Heart left ventricle (tissue), 16 donors: ENCODE results near the gene RAD51B. TPM values are rescaled to one million over a fixed set of nuclear protein-coding genes. Genes with fewer than 3 reads are reported as not detected.

Source experiments
- ATAC-seq, 4 donors: fragments of 200-7000 bp; cut with Tn5 transposase; one replicate each; pipeline ENCODE4 v1.9.1; 2020 to 2022; ENCODE audit warnings: moderate library complexity in 4 of 4, mild to moderate bottlenecking in 3 of 4, moderate number of reproducible peaks in 1 of 4
- DNase-seq, 5 donors: peaks; one replicate each; pipeline ENCODE4 v3.0.0-alpha.2; 2020
- H3K27ac ChIP-seq, 12 donors: fragments of 200-600 bp; sonication (generic) in 4 of 12; one replicate each; pipeline versions ENCODE4 v1.5.0 to v1.8.0; 2016 to 2022; ENCODE audit warnings: mild to moderate bottlenecking in 2 of 12
- H3K27me3 ChIP-seq, 9 donors: fragments of 200-600 bp; sonication (generic) in 2 of 9; one replicate each; pipeline versions ENCODE4 v1.5.1 to v1.8.0; 2016 to 2022; ENCODE audit warnings: mild to moderate bottlenecking in 3 of 9
- H3K36me3 ChIP-seq, 9 donors: fragments of 200-600 bp; sonication (generic) in 2 of 9; one replicate each; pipeline versions ENCODE4 v1.5.0 to v1.8.0; 2018 to 2022; ENCODE audit warnings: mild to moderate bottlenecking in 2 of 9
- H3K4me1 ChIP-seq, 12 donors: fragments of 200-600 bp; sonication (generic) in 4 of 12; one replicate each; pipeline versions ENCODE4 v1.5.0 to v1.8.0; 2016 to 2022; ENCODE audit warnings: mild to moderate bottlenecking in 3 of 12
- H3K4me3 ChIP-seq, 12 donors: fragments of 200-600 bp; sonication (generic) in 4 of 12; one replicate each; pipeline versions ENCODE4 v1.5.0 to v1.8.0; 2017 to 2022; ENCODE audit warnings: mild to moderate bottlenecking in 9 of 12, moderate library complexity in 4 of 12
- H3K9me3 ChIP-seq, 12 donors: fragments of 200-600 bp; sonication (generic) in 4 of 12; one replicate each; pipeline versions ENCODE4 v1.5.0 to v1.8.0; 2016 to 2022; ENCODE audit warnings: mild to moderate bottlenecking in 1 of 12
- POLR2A ChIP-seq, 2 donors: fragments of 450-650 bp; IDR thresholded peaks; one replicate each; pipeline ENCODE4 v1.6.1; 2017; ENCODE audit warnings: antibody characterized with exemption in 2 of 2, mild to moderate bottlenecking in 2 of 2, moderate library complexity in 2 of 2
- WGBS, 4 donors: extraction: QIAGEN DNeasy Blood & Tissue Kit in 2 of 4; methylation state at CpG; one replicate each; pipeline versions ENCODE4 v1.1.5 to v1.1.7; 2013 to 2018; 5-methylcytosine and 5-hydroxymethylcytosine counted together
- intact Hi-C, 10 donors: fragments of 100-400 bp; cut with DNase I; formaldehyde crosslinking; loops; one replicate each; pipeline versions ENCODE4 v1.11.1 to v1.14.2; 2022
- polyA plus RNA-seq, 2 donors: library from polyadenylated mRNA; stranded (reverse); fragments of 200-250 nt; gene quantifications; one replicate each; pipeline ENCODE4 v1.2.3, GENCODE V29; 2013
- total RNA-seq, 9 donors: library from RNA; depleted of rRNA in 2 of 9; stranded (reverse); fragments of >200 nt in 2 of 9; fragmentation: NEBNext Ultra II Directional in 3 of 9; extraction: Animal tissue kit (Norgen Biotek cat#: 25700) in 3 of 9; gene quantifications; one replicate each; pipeline versions ENCODE4 v1.1.0 to v1.2.4, GENCODE V29; 2016 to 2023
- TF ChIP-seq, protein P1 (sequence below), 12 donors: fragments of 200-600 bp; sonication (generic) in 4 of 12; IDR thresholded peaks; one replicate each; pipeline versions ENCODE4 v1.5.0 to v1.8.0; 2018 to 2022; ENCODE audit warnings: antibody characterized with exemption in 12 of 12, mild to moderate bottlenecking in 5 of 12
- donor health status: ischemic (EF 13 %, LVEDD 7.1; RV severe dilation, severe dysfunction).
- donor health status: healthy with polysubstance abuse.
- donor health status: DM: no; HTN: yes; CAD: no.
- donor health status: DM: no; HTN: no; CAD: no.
- donor health status: ischemic (EF 25% LVEDD 6.9; RV normal size, moderate dysfunction).
- donor health status: ischemic (EF 25% LVEDD 5.7; RV mildly dilated, moderate dysfunction).
- donor health status: healthy.
- donor health status: DM: yes; HTN: yes; CAD: no.
- donor health status: ischemic (EF 35%, LVEDD 5.7; RV mildly dilated, moderate dysfunction).
- donor health status: nonischemic (EF 11% LVEDD 7.7; RV severe dilation, severe dysfunction).
- donor health status: DM: yes; HTN: yes; CAD: no.
- donor health status: PGD.
- donor health status: ischemic (EF 29% LVEDD 5.4; RV normal size, mild dysfunction).
- donor health status: nonischemic (EF 23%, LVEDD 6.1; RV moderate dilation, normal function).

The RAD51B gene
- total and polyA plus RNA-seq, 11 donors = 1.3 to 11.3 (median 3.2) TPM

DNA sequence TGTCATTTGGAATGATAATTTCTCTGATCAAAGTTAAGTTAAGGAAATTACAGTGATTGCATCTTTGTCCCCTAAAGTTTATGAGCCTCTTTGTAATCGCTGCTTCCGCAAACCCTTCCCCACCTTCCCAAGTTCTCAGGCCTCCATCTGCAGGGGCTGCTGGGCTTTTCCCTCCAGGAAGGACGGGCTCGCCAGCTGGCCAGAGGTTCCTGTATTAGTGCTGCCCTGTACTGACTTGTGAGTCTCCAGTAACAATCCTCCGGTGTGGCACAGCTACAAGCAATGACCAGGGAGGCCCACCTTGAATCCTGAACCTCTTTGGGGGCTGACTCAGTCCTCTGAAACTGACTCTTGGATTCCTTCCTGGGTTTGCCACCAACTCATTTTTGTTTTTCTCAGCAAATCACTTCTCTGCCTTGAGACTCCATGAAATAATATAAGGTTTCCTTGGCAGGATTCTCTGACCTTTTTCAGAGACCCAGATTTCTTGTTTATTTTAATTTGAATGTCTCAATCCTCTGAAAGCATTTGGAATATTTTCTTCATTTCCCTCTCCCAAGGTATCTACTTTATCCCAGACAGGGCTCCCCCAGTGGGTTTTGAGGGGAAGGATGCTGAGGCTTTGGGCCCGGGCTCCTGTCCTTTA, 574.7 kb downstream of the RAD51B start:
- Histone ChIP-seq H3K4me1 (peaks cover 4 to 87% (median 30%) of the 10 kb centered on the region in 12 donors), H3K4me3 (no peak overlapping the region), H3K27ac (peak overlapping the region in 11 of 12 donors; percentile 20 to 92 (median 68)), H3K36me3 (no peaks in the 10 kb centered on the region), H3K9me3 (no peaks in the 10 kb centered on the region), H3K27me3 (no peaks in the 10 kb centered on the region)
- intact Hi-C loops = loop anchor here in 5 of 10 donors (5.0 to 10.0 kb wide), 5 partner anchors 128 to 401 kb away; partner anchors contain the start of gene ZFP36L1 (in 2 of the 5)
- 59 to 80% (median 70%) methylated on average over 5 to 6 of the region's 6 CpGs for WGBS, 4 donors
- no peak for ATAC-seq
- DNase-seq = no peak
- TF ChIP-seq, protein P1, sequence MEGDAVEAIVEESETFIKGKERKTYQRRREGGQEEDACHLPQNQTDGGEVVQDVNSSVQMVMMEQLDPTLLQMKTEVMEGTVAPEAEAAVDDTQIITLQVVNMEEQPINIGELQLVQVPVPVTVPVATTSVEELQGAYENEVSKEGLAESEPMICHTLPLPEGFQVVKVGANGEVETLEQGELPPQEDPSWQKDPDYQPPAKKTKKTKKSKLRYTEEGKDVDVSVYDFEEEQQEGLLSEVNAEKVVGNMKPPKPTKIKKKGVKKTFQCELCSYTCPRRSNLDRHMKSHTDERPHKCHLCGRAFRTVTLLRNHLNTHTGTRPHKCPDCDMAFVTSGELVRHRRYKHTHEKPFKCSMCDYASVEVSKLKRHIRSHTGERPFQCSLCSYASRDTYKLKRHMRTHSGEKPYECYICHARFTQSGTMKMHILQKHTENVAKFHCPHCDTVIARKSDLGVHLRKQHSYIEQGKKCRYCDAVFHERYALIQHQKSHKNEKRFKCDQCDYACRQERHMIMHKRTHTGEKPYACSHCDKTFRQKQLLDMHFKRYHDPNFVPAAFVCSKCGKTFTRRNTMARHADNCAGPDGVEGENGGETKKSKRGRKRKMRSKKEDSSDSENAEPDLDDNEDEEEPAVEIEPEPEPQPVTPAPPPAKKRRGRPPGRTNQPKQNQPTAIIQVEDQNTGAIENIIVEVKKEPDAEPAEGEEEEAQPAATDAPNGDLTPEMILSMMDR (IDR thresholded peaks at IDR 0.05) = no peak
- TF ChIP-seq POLR2A (IDR thresholded peaks at IDR 0.05) = no peak

DNA sequence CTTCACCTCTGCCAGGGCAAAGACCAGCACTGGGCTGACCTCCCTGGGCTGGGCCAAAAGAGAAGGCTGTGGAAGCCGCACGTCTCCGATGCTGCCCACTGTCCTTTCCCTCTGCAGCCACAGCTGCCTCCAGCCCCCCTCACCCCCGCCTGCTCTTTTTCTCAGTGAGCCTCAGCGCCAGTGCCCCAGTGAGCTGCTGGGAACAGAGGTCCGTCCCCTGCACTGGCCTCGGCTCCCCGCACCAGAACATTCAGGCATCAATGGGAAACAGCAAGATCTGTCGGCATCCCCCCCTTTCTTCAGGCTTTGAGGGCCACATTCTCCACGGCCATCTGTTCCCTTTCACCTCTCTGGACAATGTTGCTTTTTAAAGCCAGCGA, 575.2 kb downstream of the RAD51B start:
- 69 to 86% (median 77%) methylated on average over 11 of the region's 11 CpGs for WGBS, 4 donors
- intact Hi-C loops = loop anchor here in 5 of 10 donors (5.0 to 10.0 kb wide), 5 partner anchors 128 to 400 kb away; partner anchors contain the start of gene ZFP36L1 (in 2 of the 5)
- TF ChIP-seq POLR2A (IDR thresholded peaks at IDR 0.05) = no peak
- TF ChIP-seq, protein P1 (IDR thresholded peaks at IDR 0.05) = no peak

DNA sequence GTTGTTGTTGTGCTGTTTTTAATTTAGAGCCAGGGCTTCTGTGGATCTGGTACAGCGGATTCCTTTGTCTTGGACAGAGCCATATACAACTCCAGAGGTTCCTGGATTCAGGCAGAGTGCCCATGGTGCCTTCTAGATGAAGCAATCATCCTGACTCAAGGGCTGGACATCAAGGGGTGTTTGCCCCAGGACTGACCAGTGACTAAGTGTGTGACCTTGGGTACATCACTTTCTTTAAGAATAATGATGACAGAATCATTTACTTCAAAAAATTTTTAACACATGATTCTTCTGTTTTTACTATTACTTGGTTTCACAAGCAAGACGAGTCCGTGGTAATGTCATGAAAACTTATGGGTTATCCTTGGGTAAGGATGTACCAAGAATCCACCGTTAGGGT, 576.0 kb downstream of the RAD51B start:
- no peaks in the 10 kb centered on the region for H3K36me3 ChIP-seq
- intact Hi-C loops = loop anchor here in 4 of 10 donors (10.0 kb wide), 4 partner anchors 129 to 399 kb away; partner anchors contain the start of gene ZFP36L1 (in 2 of the 4)
- 85 to 90% (median 87%) methylated on average over 4 of the region's 4 CpGs for WGBS, 4 donors
- ATAC-seq (no peak), DNase-seq (peak in 1 of 5 donors; percentile 34)
- H3K27me3 ChIP-seq = no peaks in the 10 kb centered on the region
- peaks cover 4 to 94% (median 29%) of the 10 kb centered on the region in 12 donors for H3K4me1 ChIP-seq
- no peaks in the 10 kb centered on the region for H3K9me3 ChIP-seq
- H3K27ac ChIP-seq = peak overlapping the region in 6 of 12 donors; percentile 65 to 92 (median 76)
- no peak for TF ChIP-seq POLR2A (IDR thresholded peaks at IDR 0.05)
- TF ChIP-seq, protein P1 (IDR thresholded peaks at IDR 0.05) = no peak
- no peak overlapping the region for H3K4me3 ChIP-seq

More for the DNA sequence above, 575.2 kb downstream of the RAD51B start:
- H3K4me1 ChIP-seq = peaks cover 4 to 89% (median 30%) of the 10 kb centered on the region in 12 donors
- no peaks in the 10 kb centered on the region for H3K27me3 ChIP-seq
- peak in 3 of 5 donors; percentile 29 to 61 (median 32) for DNase-seq
- peak in 1 of 4 donors; percentile 9 for ATAC-seq
- H3K4me3 ChIP-seq = no peak overlapping the region
- no peaks in the 10 kb centered on the region for H3K9me3 ChIP-seq
- H3K27ac ChIP-seq = peak overlapping the region in 10 of 12 donors; percentile 20 to 92 (median 70)
- no peaks in the 10 kb centered on the region for H3K36me3 ChIP-seq

GRCh38 chr14:68396461-68396860, 576.9 kb downstream of the RAD51B start:
- H3K36me3 ChIP-seq = no peaks in the 10 kb centered on the region
- no peak overlapping the region for H3K4me3 ChIP-seq
- peak overlapping the region in 6 of 12 donors; percentile 47 to 92 (median 60) for H3K27ac ChIP-seq
- no peak for DNase-seq
- ATAC-seq = no peak
- 96 to 98% (median 97%) methylated on average over 3 of the region's 3 CpGs for WGBS, 4 donors
- TF ChIP-seq, protein P1 (IDR thresholded peaks at IDR 0.05) = no peak
- no peaks in the 10 kb centered on the region for H3K27me3 ChIP-seq
- intact Hi-C loops = loop anchor here in 4 of 10 donors (10.0 kb wide), 4 partner anchors 128 to 398 kb away; partner anchors contain the start of gene ZFP36L1 (in 2 of the 4)
- H3K9me3 ChIP-seq = no peaks in the 10 kb centered on the region
- H3K4me1 ChIP-seq = peaks cover 4 to 91% (median 32%) of the 10 kb centered on the region in 12 donors
